T-cell (primary cell): Measurements from ENCODE around the gene L3MBTL4. TPM values are rescaled to one million over a fixed set of nuclear protein-coding genes. Genes with fewer than 3 reads are reported as not detected.
"Not testable (repeated sequence)": the region's sequence is repeated elsewhere in the genome, so short reads cannot be mapped to it uniquely, and the experiment has no call there.

ENCODE experiments used
- ATAC-seq, 4 experiments: fragments of 200-7000 bp in 3 of 4; fragments of 150-1000 bp in 1 of 4; cut with Tn5 transposase; replicated peaks in 1 of 4; 1 replicate in 3 of 4; 2 replicates in 1 of 4; pipeline ENCODE4 v1.10.0; 2021; ENCODE audit warnings: moderate library complexity in 3 of 4, mild to moderate bottlenecking in 2 of 4, moderate number of reproducible peaks in 1 of 4
- CTCF ChIA-PET, 2 donors: fragments of 300-600 bp; sonication (Branson Sonifier 250); formaldehyde crosslinking; loops; one replicate each; lab custom pipeline; 2022; ENCODE audit warnings: antibody characterized with exemption in 2 of 2; lab: Charles Lee
- POLR2A ChIA-PET, 2 donors: fragments of 300-600 bp; sonication (Branson Sonifier 250); formaldehyde crosslinking; loops; one replicate each; lab custom pipeline; 2022; ENCODE audit warnings: antibody characterized with exemption in 2 of 2; lab: Charles Lee
- DNase-seq, 35 experiments: peaks; one replicate each; pipeline versions ENCODE4 v3.0.0 to v3.0.0-alpha.2; 2013 to 2023
- H3K27ac ChIP-seq: one replicate; pipeline ENCODE4 v1.5.1; 2013; ENCODE audit warnings: low read length
- H3K27me3 ChIP-seq, 2 experiments: replicated peaks in 1 of 2; 1 replicate in 1 of 2; 2 replicates in 1 of 2; pipeline versions ENCODE4 v1.6.1 to v1.7.0; 2013; ENCODE audit warnings: low read length in 1 of 2, mixed read lengths in 1 of 2; ENCODE audit not compliant: control insufficient read depth in 2 of 2, insufficient read depth in 2 of 2; ENCODE audit errors: extremely low read depth in 1 of 2
- H3K36me3 ChIP-seq, 2 donors: 1 replicate in 1 of 2; 2 replicates in 1 of 2; pipeline versions ENCODE4 v1.6.1 to v1.7.0; 2013; ENCODE audit warnings: low read length in 1 of 2; ENCODE audit not compliant: control insufficient read depth in 2 of 2, insufficient read depth in 1 of 2; ENCODE audit errors: extremely low read depth in 1 of 2
- H3K4me1 ChIP-seq, 2 experiments: 1 replicate in 1 of 2; 2 replicates in 1 of 2; pipeline versions ENCODE4 v1.6.1 to v1.7.0; 2013; ENCODE audit warnings: low read length in 2 of 2, mixed read lengths in 1 of 2; ENCODE audit not compliant: insufficient read depth in 2 of 2, control insufficient read depth in 1 of 2; ENCODE audit errors: extremely low read depth in 1 of 2
- H3K4me3 ChIP-seq, 2 donors: 1 replicate in 1 of 2; 2 replicates in 1 of 2; pipeline versions ENCODE4 v1.5.1 to v1.7.0; 2013; ENCODE audit warnings: mild to moderate bottlenecking in 2 of 2, low read length in 1 of 2, moderate library complexity in 1 of 2; ENCODE audit not compliant: control insufficient read depth in 1 of 2; ENCODE audit errors: extremely low read depth in 1 of 2
- H3K9me3 ChIP-seq: 2 replicates; pipeline ENCODE4 v1.7.0; 2013
- H3K27ac Mint-ChIP-seq, 2 donors: one replicate each; pipeline ENCODE4 v1.8.0; 2020 to 2021; ENCODE audit warnings: mild to moderate bottlenecking in 2 of 2, mixed read lengths in 2 of 2
- H3K27me3 Mint-ChIP-seq, 2 donors: one replicate each; pipeline ENCODE4 v1.8.0; 2021 to 2022; ENCODE audit warnings: mixed read lengths in 2 of 2
- H3K36me3 Mint-ChIP-seq: one replicate; pipeline ENCODE4 v1.8.0; 2021; ENCODE audit warnings: mixed read lengths
- H3K4me1 Mint-ChIP-seq, 3 donors: one replicate each; pipeline ENCODE4 v1.8.0; 2020 to 2022; ENCODE audit warnings: mixed read lengths in 3 of 3, mild to moderate bottlenecking in 1 of 3
- H3K4me3 Mint-ChIP-seq, 3 donors: one replicate each; pipeline ENCODE4 v1.8.0; 2020 to 2022; ENCODE audit warnings: mild to moderate bottlenecking in 3 of 3, mixed read lengths in 3 of 3, moderate library complexity in 3 of 3
- H3K9me3 Mint-ChIP-seq, 3 donors: one replicate each; pipeline ENCODE4 v1.8.0; 2020 to 2022; ENCODE audit warnings: mixed read lengths in 3 of 3
- WGBS: methylation state at CpG from one replicate; pipeline ENCODE4 v1.1.5; 2013; ENCODE audit warnings: missing lambda C conversion rate; ENCODE audit not compliant: insufficient coverage; 5-methylcytosine and 5-hydroxymethylcytosine counted together
- total RNA-seq, 35 experiments: library from RNA in 6 of 35; stranded (reverse) in 6 of 35; fragments of 120-200 nt in 1 of 35; gene quantifications; one replicate each; pipeline versions ENCODE4 v1.2.1 to v1.2.4 and lab custom pipeline; 2013 to 2026

The L3MBTL4 gene
- total RNA-seq, 5 donors from 2014 or later (not counting 1 experiment from before 2014, with no cell fraction given), result 0.58 to 1.6 (median 0.83) TPM

- H3K9me3 Mint-ChIP-seq, result peaks cover 9 to 29% (median 29%) of the 10 kb centered on the region in 3 donors
- H3K27ac Mint-ChIP-seq, H3K27me3 Mint-ChIP-seq, H3K27ac ChIP-seq, H3K4me1 ChIP-seq, H3K9me3 ChIP-seq, H3K36me3 ChIP-seq, H3K4me3 Mint-ChIP-seq, H3K27me3 ChIP-seq, H3K36me3 Mint-ChIP-seq, H3K4me1 Mint-ChIP-seq, POLR2A ChIA-PET, H3K4me3 ChIP-seq, ATAC-seq, DNase-seq: not testable (repeated sequence)
- no CpG with 5 or more reads among the region's 2 CpGs for WGBS
- CTCF ChIA-PET, result interaction anchor here in 1 of 2 donors (0.6 kb wide), 1 partner anchor 37 kb away, joined by 4 read pairs; no protein-coding TSS in a partner anchor
These were observed 37.2 kb downstream of the L3MBTL4 start for GRCh38 chr18:6377473-6377872.

GRCh38 chr18:6376433-6377229 lies 38.1 kb downstream of the L3MBTL4 start:
- Histone ChIP-seq H3K27me3 (no peaks in the 10 kb centered on the region), H3K27ac (no peak overlapping the region), H3K9me3 (no peaks in the 10 kb centered on the region), H3K4me3 (no peak overlapping the region), H3K36me3 (no peaks in the 10 kb centered on the region), H3K4me1 (no peaks in the 10 kb centered on the region)
- no peaks in the 10 kb centered on the region for H3K4me1 Mint-ChIP-seq
- DNase-seq (no peak), ATAC-seq (no peak)
- no peak overlapping the region for H3K27ac Mint-ChIP-seq
- CTCF ChIA-PET, result interaction anchor here in 1 of 2 donors (0.6 kb wide), 1 partner anchor 36 kb away, joined by 4 read pairs; no protein-coding TSS in a partner anchor
- peaks cover 9 to 25% (median 24%) of the 10 kb centered on the region in 3 donors for H3K9me3 Mint-ChIP-seq
- no peaks in the 10 kb centered on the region for H3K27me3 Mint-ChIP-seq
- no peak overlapping the region for H3K4me3 Mint-ChIP-seq
- POLR2A ChIA-PET, result no interaction called here
- WGBS, result no CpG with 5 or more reads among the region's 6 CpGs
- H3K36me3 Mint-ChIP-seq, result no peaks in the 10 kb centered on the region

- Histone ChIP-seq H3K36me3 (no peaks in the 10 kb centered on the region), H3K9me3 (no peaks in the 10 kb centered on the region), H3K27ac (no peak overlapping the region), H3K27me3 (no peaks in the 10 kb centered on the region), H3K4me1 (no peaks in the 10 kb centered on the region), H3K4me3 (no peak overlapping the region)
- Mint-ChIP-seq H3K4me3 (no peak overlapping the region), H3K36me3 (no peaks in the 10 kb centered on the region), H3K27ac (no peak overlapping the region), H3K4me1 (no peaks in the 10 kb centered on the region), H3K9me3 (peaks cover 6 to 20% (median 19%) of the 10 kb centered on the region in 3 donors), H3K27me3 (no peaks in the 10 kb centered on the region)
- POLR2A ChIA-PET, result no interaction called here
- DNase-seq, result no peak
- 86% methylated on average over 13 of the region's 14 CpGs for WGBS
- ATAC-seq, result no peak
- CTCF ChIA-PET, result interaction anchor here in 1 of 2 donors (0.6 kb wide), 1 partner anchor 71 kb away, joined by 9 read pairs; no protein-coding TSS in a partner anchor
These were observed 39.7 kb downstream of the L3MBTL4 start for GRCh38 chr18:6374935-6375529.

GRCh38 chr18:6374340-6374739 lies 40.4 kb downstream of the L3MBTL4 start:
- peaks cover 3 to 17% (median 17%) of the 10 kb centered on the region in 3 donors for H3K9me3 Mint-ChIP-seq
- no peak overlapping the region for H3K4me3 Mint-ChIP-seq
- H3K27me3 Mint-ChIP-seq, result no peaks in the 10 kb centered on the region
- CTCF ChIA-PET, result no interaction called here
- POLR2A ChIA-PET, result interaction anchor here in 1 of 2 donors (0.7 kb wide), 2 partner anchors 15 to 69 kb away, joined by 3 to 4 read pairs; no protein-coding TSS in a partner anchor
- ATAC-seq, result no peak
- Histone ChIP-seq H3K27me3 (no peaks in the 10 kb centered on the region), H3K9me3 (no peaks in the 10 kb centered on the region), H3K36me3 (no peaks in the 10 kb centered on the region), H3K27ac (no peak overlapping the region), H3K4me1 (no peaks in the 10 kb centered on the region), H3K4me3 (no peak overlapping the region)
- no peak overlapping the region for H3K27ac Mint-ChIP-seq
- no peak for DNase-seq
- H3K4me1 Mint-ChIP-seq, result no peaks in the 10 kb centered on the region
- WGBS, result 95% methylated on average over 4 of the region's 8 CpGs
- H3K36me3 Mint-ChIP-seq, result no peaks in the 10 kb centered on the region

- peaks cover 3 to 10% (median 9%) of the 10 kb centered on the region in 3 donors for H3K9me3 Mint-ChIP-seq
- H3K27ac Mint-ChIP-seq, result no peak overlapping the region
- H3K4me3 Mint-ChIP-seq, result no peak overlapping the region
- POLR2A ChIA-PET, result no interaction called here
- no peaks in the 10 kb centered on the region for H3K4me1 ChIP-seq
- 81% methylated on average over 4 of the region's 5 CpGs for WGBS
- H3K27me3 ChIP-seq, result no peaks in the 10 kb centered on the region
- no peak overlapping the region for H3K27ac ChIP-seq
- CTCF ChIA-PET, result no interaction called here
- H3K4me3 ChIP-seq, result no peak overlapping the region
- no peaks in the 10 kb centered on the region for H3K27me3 Mint-ChIP-seq
- no peak for DNase-seq
- no peaks in the 10 kb centered on the region for H3K36me3 Mint-ChIP-seq
- ATAC-seq, result no peak
- no peaks in the 10 kb centered on the region for H3K9me3 ChIP-seq
- H3K36me3 ChIP-seq, result no peaks in the 10 kb centered on the region
- no peaks in the 10 kb centered on the region for H3K4me1 Mint-ChIP-seq
These were observed 41.5 kb downstream of the L3MBTL4 start for GRCh38 chr18:6373187-6373586.

- Histone ChIP-seq H3K36me3 (no peaks in the 10 kb centered on the region), H3K4me3 (no peak overlapping the region), H3K9me3 (no peaks in the 10 kb centered on the region), H3K27me3 (no peaks in the 10 kb centered on the region), H3K4me1 (no peaks in the 10 kb centered on the region), H3K27ac (no peak overlapping the region)
- no peaks in the 10 kb centered on the region for H3K36me3 Mint-ChIP-seq
- H3K4me3 Mint-ChIP-seq, result no peak overlapping the region
- no peak for DNase-seq
- POLR2A ChIA-PET, result no interaction called here
- ATAC-seq, result no peak
- H3K4me1 Mint-ChIP-seq, result no peaks in the 10 kb centered on the region
- no peak overlapping the region for H3K27ac Mint-ChIP-seq
- WGBS, result 83% methylated on average over 9 of the region's 12 CpGs
- peaks cover 3 to 16% (median 6%) of the 10 kb centered on the region in 3 donors for H3K9me3 Mint-ChIP-seq
- CTCF ChIA-PET, result no interaction called here
- H3K27me3 Mint-ChIP-seq, result no peaks in the 10 kb centered on the region
These were observed 43.6 kb downstream of the L3MBTL4 start for GRCh38 chr18:6370886-6371635.
